Measurements from ENCODE around the gene TBXT.

DNA sequence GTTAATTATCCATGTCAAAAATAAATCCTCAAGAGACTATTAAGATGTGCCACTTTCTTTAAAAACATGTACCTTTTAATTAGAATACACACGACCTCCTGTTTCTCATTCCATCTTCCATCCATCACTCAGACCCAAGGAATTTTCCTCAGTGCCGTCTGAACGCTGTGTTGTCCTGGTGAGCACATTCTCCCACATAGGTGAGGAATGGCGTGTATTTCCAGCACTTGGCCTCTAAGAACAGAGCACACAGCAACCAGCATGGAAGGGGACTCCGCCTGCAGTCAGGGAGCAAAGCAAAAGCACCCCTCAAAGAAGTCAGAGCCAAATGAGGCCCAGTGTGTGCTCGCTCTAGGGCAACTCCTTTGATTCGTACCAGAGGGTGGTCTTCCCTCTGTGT is 45.9 kb downstream of the TBXT start:
- TF ChIP-seq CTCF (IDR thresholded peaks at IDR 0.05), result no peak
- TF ChIP-seq EP300 (IDR thresholded peaks at IDR 0.05), result no peak
